Right cardiac atrium (tissue), 5 donors: Measurements from ENCODE around the gene TP53BP1. TPM values are rescaled to one million over a fixed set of nuclear protein-coding genes. Genes with fewer than 3 reads are reported as not detected.
A peak's percentile ranks its signal among the peaks of the same experiment; 100 is the strongest.

Experiments used
- ATAC-seq, 2 donors: fragments of 200-7000 bp; cut with Tn5 transposase; one replicate each; pipeline versions ENCODE4 v1.8.0 to v1.9.1; 2020; ENCODE audit warnings: moderate library complexity in 2 of 2, mild to moderate bottlenecking in 1 of 2
- DNase-seq, 3 donors: peaks; one replicate each; pipeline ENCODE4 v3.0.0-alpha.2; 2020
- H3K27ac ChIP-seq: one replicate; pipeline ENCODE4 v1.5.1; 2013; ENCODE audit warnings: mild to moderate bottlenecking, low read length, control low read depth, moderate library complexity
- H3K27me3 ChIP-seq: one replicate; pipeline ENCODE4 v1.6.1; 2013; ENCODE audit not compliant: control insufficient read depth, insufficient read depth
- H3K4me1 ChIP-seq: one replicate; pipeline ENCODE4 v1.6.1; 2013; ENCODE audit warnings: low read length; ENCODE audit not compliant: control insufficient read depth, insufficient read depth
- H3K4me3 ChIP-seq: one replicate; pipeline ENCODE4 v1.5.1; 2013; ENCODE audit warnings: low read length, control low read depth
- H3K9me3 ChIP-seq: one replicate; pipeline ENCODE4 v1.6.1; 2013; ENCODE audit warnings: low read length; ENCODE audit not compliant: control insufficient read depth
- WGBS: extraction: QIAGEN DNeasy Blood & Tissue Kit; methylation state at CpG from one replicate; pipeline ENCODE4 v1.1.7; 2013; 5-methylcytosine and 5-hydroxymethylcytosine counted together
- intact Hi-C, 4 donors: fragments of 100-400 bp; cut with DNase I; formaldehyde crosslinking; loops; one replicate each; pipeline versions ENCODE4 v1.11.0 to v1.14.0; 2022 to 2023
- polyA plus RNA-seq: library from polyadenylated mRNA; stranded (reverse); fragments of 200-250 nt; gene quantifications from one replicate; pipeline ENCODE4 v1.2.3, GENCODE V29; 2013
- total RNA-seq, 4 donors: library from RNA; stranded (reverse); fragmentation: NEBNext Ultra II Directional; extraction: Animal tissue kit (Norgen Biotek cat#: 25700); gene quantifications; one replicate each; pipeline ENCODE4 v1.2.1, GENCODE V29; 2021
- donor health status: healthy with polysubstance abuse.
- donor health status: DM: no; HTN: yes; CAD: no.
- donor health status: DM: no; HTN: no; CAD: no.
- donor health status: DM: no; HTN: yes; CAD: no; lungs with severe emphysema.
- donor health status: DM: yes; HTN: yes; CAD: no.

TP53BP1 gene
- total and polyA plus RNA-seq, 5 donors, result 14.6 to 44.4 (median 33.6) TPM

DNA sequence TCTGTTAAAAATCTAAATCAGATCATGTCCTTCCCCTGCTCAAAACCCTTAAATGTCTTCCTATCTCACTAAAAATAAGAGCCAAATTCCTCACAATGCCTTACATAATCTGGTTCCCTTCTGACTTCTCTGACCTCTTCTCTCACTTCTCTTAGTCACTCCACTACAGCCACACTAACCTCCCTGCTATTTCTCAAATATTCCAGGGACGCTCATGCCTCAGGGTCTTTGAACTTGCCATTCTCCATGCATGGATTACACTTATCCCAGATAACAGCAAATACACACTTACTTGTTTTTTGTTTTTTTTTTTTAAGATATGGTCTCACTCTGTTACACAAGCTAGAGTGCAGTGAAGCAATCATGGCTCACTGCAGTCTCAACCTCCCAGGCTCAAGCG, 8.5 kb downstream of the TP53BP1 start:
- no peaks in the 10 kb centered on the region for H3K27me3 ChIP-seq
- H3K27ac ChIP-seq, result no peak overlapping the region
- DNase-seq (no peak), ATAC-seq (no peak)
- no peak overlapping the region for H3K4me3 ChIP-seq
- intact Hi-C loops, result no loop called here
- no peaks in the 10 kb centered on the region for H3K4me1 ChIP-seq
- H3K9me3 ChIP-seq, result no peaks in the 10 kb centered on the region
- 93% methylated on average over 2 of the region's 2 CpGs for WGBS

DNA sequence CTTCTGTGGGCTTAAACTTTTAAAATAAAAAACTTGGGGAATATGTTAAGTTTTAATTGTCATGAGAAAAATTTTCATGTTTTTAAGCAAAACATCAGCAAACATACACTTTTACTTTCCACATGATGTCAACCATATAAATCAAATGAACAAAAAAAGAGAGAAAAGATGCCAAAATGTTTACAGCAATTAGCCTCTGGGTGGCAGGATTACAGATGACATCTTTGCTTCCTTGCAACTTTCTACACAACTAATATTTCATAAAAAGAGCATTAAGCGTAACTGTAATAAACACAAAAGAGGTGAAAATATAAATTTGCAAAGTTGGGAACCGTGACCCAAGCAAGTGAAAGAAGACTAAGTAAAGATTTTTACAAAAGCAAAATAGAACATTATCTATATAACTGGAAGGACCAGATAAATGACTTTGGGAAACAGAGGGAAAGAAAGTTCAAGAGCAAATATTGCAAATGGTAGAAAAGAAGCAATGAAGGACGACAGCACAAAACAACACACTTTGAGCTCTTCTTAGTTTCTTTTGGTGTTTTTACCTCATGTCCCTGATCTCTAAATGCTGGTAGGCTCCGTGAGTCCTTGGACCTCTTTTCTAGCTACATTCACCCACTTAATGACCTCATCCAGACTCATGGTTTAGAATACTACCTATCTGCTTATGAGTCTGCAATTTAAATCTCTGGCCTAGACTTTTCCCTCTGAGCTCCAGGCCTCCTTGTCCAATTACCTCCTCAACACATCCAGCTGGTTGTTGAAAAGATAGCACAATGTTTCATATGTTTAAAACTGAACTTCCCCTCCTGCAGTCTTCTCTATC, 9.4 kb downstream of the TP53BP1 start:
- 71% methylated on average over 4 of the region's 4 CpGs for WGBS
- ATAC-seq (no peak), DNase-seq (no peak)
- intact Hi-C loops, result no loop called here
- H3K27ac ChIP-seq, result no peak overlapping the region
- H3K27me3 ChIP-seq, result no peaks in the 10 kb centered on the region
- no peaks in the 10 kb centered on the region for H3K9me3 ChIP-seq
- no peaks in the 10 kb centered on the region for H3K4me1 ChIP-seq
- H3K4me3 ChIP-seq, result no peak overlapping the region

- Histone ChIP-seq H3K9me3 (no peaks in the 10 kb centered on the region), H3K4me3 (no peak overlapping the region), H3K4me1 (no peaks in the 10 kb centered on the region), H3K27me3 (no peaks in the 10 kb centered on the region), H3K27ac (no peak overlapping the region)
- ATAC-seq, result no peak
- intact Hi-C loops, result no loop called here
- peak in 1 of 3 donors; percentile 51 for DNase-seq
- WGBS, result 98% methylated on average over 25 of the region's 25 CpGs
These were observed 19.1 kb downstream of the TP53BP1 start for GRCh38 chr15:43473885-43474284.

- no peaks in the 10 kb centered on the region for H3K4me1 ChIP-seq
- no peaks in the 10 kb centered on the region for H3K27me3 ChIP-seq
- ATAC-seq (no peak), DNase-seq (no peak)
- H3K4me3 ChIP-seq, result no peak overlapping the region
- H3K27ac ChIP-seq, result no peak overlapping the region
- no peaks in the 10 kb centered on the region for H3K9me3 ChIP-seq
- intact Hi-C loops, result no loop called here
These were observed 21.0 kb downstream of the TP53BP1 start for GRCh38 chr15:43471975-43472374.

DNA sequence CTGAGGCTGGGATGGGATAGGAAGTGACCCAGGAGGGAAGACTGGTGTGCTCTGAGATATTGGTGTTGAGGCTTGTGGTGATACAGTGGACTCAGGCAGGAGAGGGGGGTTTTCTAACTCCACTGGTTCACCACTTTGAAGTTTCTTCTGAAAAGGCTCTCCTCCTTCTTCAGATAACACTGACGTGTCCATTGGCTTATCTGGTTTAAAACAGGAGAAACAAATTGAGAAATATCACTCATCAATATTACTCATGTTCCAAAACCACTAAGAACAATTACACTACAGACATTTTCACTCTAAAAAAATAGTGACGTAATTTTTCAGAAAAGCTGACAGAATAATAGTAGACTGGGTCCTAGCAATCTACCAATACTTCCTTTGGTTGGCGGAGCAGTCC, 23.1 kb downstream of the TP53BP1 start:
- 75% methylated on average over 3 of the region's 3 CpGs for WGBS
- intact Hi-C loops, result no loop called here
- no peak for ATAC-seq
- Histone ChIP-seq H3K4me3 (no peak overlapping the region), H3K9me3 (no peaks in the 10 kb centered on the region), H3K27me3 (no peaks in the 10 kb centered on the region), H3K4me1 (no peaks in the 10 kb centered on the region), H3K27ac (no peak overlapping the region)
- DNase-seq, result no peak

GRCh38 chr15:43465100-43465499, 27.9 kb downstream of the TP53BP1 start:
- H3K27ac ChIP-seq, result no peak overlapping the region
- peaks cover 2% of the 10 kb centered on the region for H3K4me1 ChIP-seq
- H3K27me3 ChIP-seq, result no peaks in the 10 kb centered on the region
- DNase-seq (no peak), ATAC-seq (no peak)
- WGBS, result 60% methylated on average over 2 of the region's 2 CpGs
- H3K4me3 ChIP-seq, result no peak overlapping the region
- H3K9me3 ChIP-seq, result no peaks in the 10 kb centered on the region
- intact Hi-C loops, result no loop called here

- Histone ChIP-seq H3K4me3 (no peak overlapping the region), H3K4me1 (peaks cover 2% of the 10 kb centered on the region), H3K27ac (no peak overlapping the region), H3K9me3 (no peaks in the 10 kb centered on the region), H3K27me3 (no peaks in the 10 kb centered on the region)
- intact Hi-C loops, result no loop called here
- DNase-seq (no peak), ATAC-seq (no peak)
- 95% methylated on average over 1 of the region's 1 CpG for WGBS
These were observed 29.0 kb downstream of the TP53BP1 start for GRCh38 chr15:43463998-43464397.

DNA sequence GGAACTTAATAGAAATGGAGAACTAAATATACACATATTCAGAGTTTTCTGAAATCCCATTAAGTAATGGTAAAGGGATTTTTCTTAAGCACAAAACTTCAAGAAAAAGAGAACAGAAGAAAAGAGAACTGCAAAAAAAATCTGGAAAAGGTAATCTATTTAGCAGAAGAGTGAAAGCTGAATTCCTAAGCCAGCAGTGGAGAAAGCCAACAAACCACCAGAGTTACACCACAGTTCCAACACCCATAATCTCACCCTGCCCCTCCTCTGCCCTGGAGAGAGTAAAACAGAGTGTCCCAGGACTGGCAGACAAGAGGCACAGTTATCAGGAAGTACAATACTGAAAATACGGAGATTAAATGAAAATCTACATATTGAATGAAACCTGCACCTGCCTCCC, 29.4 kb downstream of the TP53BP1 start:
- 49% methylated on average over 1 of the region's 1 CpG for WGBS
- ATAC-seq, result peak; percentile 67 to 77
- intact Hi-C loops, result no loop called here
- Histone ChIP-seq H3K27ac (no peak overlapping the region), H3K4me3 (no peak overlapping the region), H3K4me1 (peaks cover 2% of the 10 kb centered on the region), H3K9me3 (no peaks in the 10 kb centered on the region), H3K27me3 (no peaks in the 10 kb centered on the region)
- no peak for DNase-seq

- Histone ChIP-seq H3K4me3 (no peak overlapping the region), H3K27me3 (no peaks in the 10 kb centered on the region), H3K4me1 (no peaks in the 10 kb centered on the region), H3K9me3 (no peaks in the 10 kb centered on the region), H3K27ac (no peak overlapping the region)
- DNase-seq (no peak), ATAC-seq (no peak)
- intact Hi-C loops, result no loop called here
- WGBS, result 94% methylated on average over 1 of the region's 1 CpG
These were observed 43.0 kb downstream of the TP53BP1 start for GRCh38 chr15:43449981-43450380.

GRCh38 chr15:43446344-43446743, 46.6 kb downstream of the TP53BP1 start:
- WGBS, result 79% methylated on average over 2 of the region's 2 CpGs
- H3K4me1 ChIP-seq, result no peaks in the 10 kb centered on the region
- no peak for ATAC-seq
- no peaks in the 10 kb centered on the region for H3K27me3 ChIP-seq
- no peaks in the 10 kb centered on the region for H3K9me3 ChIP-seq
- DNase-seq, result no peak
- H3K27ac ChIP-seq, result no peak overlapping the region
- no peak overlapping the region for H3K4me3 ChIP-seq
- intact Hi-C loops, result no loop called here

GRCh38 chr15:43441316-43441715, 51.6 kb downstream of the TP53BP1 start:
- intact Hi-C loops, result no loop called here
- ATAC-seq (no peak), DNase-seq (no peak)
- Histone ChIP-seq H3K27me3 (no peaks in the 10 kb centered on the region), H3K9me3 (no peaks in the 10 kb centered on the region), H3K4me3 (no peak overlapping the region), H3K4me1 (no peaks in the 10 kb centered on the region), H3K27ac (no peak overlapping the region)
